Keratinocyte (primary cell): Measurements from ENCODE around the gene CGAS. TPM values are rescaled to one million over a fixed set of nuclear protein-coding genes. Genes with fewer than 3 reads are reported as not detected.
"Not testable (repeated sequence)": the region's sequence is repeated elsewhere in the genome, so short reads cannot be mapped to it uniquely, and the experiment has no call there.

Source experiments
- DNase-seq: peaks from one replicate; pipeline ENCODE4 v3.0.0-alpha.2; 2011; ENCODE audit warnings: low read depth, missing footprints, low spot score
- FAIRE-seq: peaks from 2 replicates; lab custom pipeline; 2011; peaks lifted over from hg19 to GRCh38; lab: Jason Lieb, UNC
- H2AFZ ChIP-seq: 2 replicates; pipeline ENCODE4 v1.6.0; 2012; ENCODE audit warnings: low read length, control low read depth, inconsistent platforms; ENCODE audit not compliant: control insufficient read depth
- H3K27ac ChIP-seq: 2 replicates; pipeline ENCODE4 v1.5.1; 2011; ENCODE audit warnings: low read length; ENCODE audit not compliant: control insufficient read depth, insufficient read depth
- H3K27me3 ChIP-seq: 3 replicates; pipeline ENCODE4 v1.6.0; 2011; ENCODE audit warnings: low read length; ENCODE audit not compliant: control insufficient read depth, insufficient read depth; ENCODE audit errors: extremely low read depth
- H3K36me3 ChIP-seq, 2 experiments: 2 replicates in 1 of 2; 3 replicates in 1 of 2; pipeline ENCODE4 v1.5.1; 2011; ENCODE audit warnings: low read length in 2 of 2, mild to moderate bottlenecking in 1 of 2; ENCODE audit not compliant: control insufficient read depth in 2 of 2, insufficient read depth in 2 of 2; ENCODE audit errors: extremely low read depth in 1 of 2
- H3K4me1 ChIP-seq: 3 replicates; pipeline ENCODE4 v1.5.1; 2011; ENCODE audit warnings: low read length; ENCODE audit not compliant: control insufficient read depth, insufficient read depth; ENCODE audit errors: extremely low read depth
- H3K4me2 ChIP-seq: 3 replicates; pipeline ENCODE4 v1.6.0; 2011; ENCODE audit warnings: low read depth, low read length; ENCODE audit not compliant: control insufficient read depth, insufficient read depth; ENCODE audit errors: extremely low read depth
- H3K4me3 ChIP-seq, 3 experiments: fragments of 200-600 bp in 1 of 3; sonication (generic) in 1 of 3; 2 replicates in 2 of 3; 3 replicates in 1 of 3; pipeline ENCODE4 v1.5.1; 2011 to 2016; ENCODE audit warnings: low read length in 3 of 3, mild to moderate bottlenecking in 3 of 3, control low read depth in 2 of 3, inconsistent platforms in 1 of 3, low read depth in 1 of 3, mixed read lengths in 1 of 3, mixed run types in 1 of 3, moderate library complexity in 1 of 3; ENCODE audit not compliant: control insufficient read depth in 2 of 3, insufficient read depth in 2 of 3; ENCODE audit errors: extremely low read depth in 1 of 3
- H3K79me2 ChIP-seq: 2 replicates; pipeline ENCODE4 v1.6.0; 2012; ENCODE audit warnings: low read length; ENCODE audit not compliant: control insufficient read depth, insufficient read depth
- H3K9ac ChIP-seq: 3 replicates; pipeline ENCODE4 v1.6.0; 2011; ENCODE audit warnings: low read length; ENCODE audit not compliant: control insufficient read depth, insufficient read depth; ENCODE audit errors: extremely low read depth
- H3K9me1 ChIP-seq: 3 replicates; pipeline ENCODE4 v1.6.0; 2011; ENCODE audit warnings: low read length; ENCODE audit not compliant: control insufficient read depth, insufficient read depth; ENCODE audit errors: extremely low read depth
- H3K9me3 ChIP-seq: 2 replicates; pipeline ENCODE4 v1.5.1; 2012; ENCODE audit warnings: low read depth, low read length; ENCODE audit not compliant: control insufficient read depth
- H4K20me1 ChIP-seq: 3 replicates; pipeline ENCODE4 v1.6.0; 2011; ENCODE audit warnings: low read length; ENCODE audit not compliant: control insufficient read depth, insufficient read depth; ENCODE audit errors: extremely low read depth
- EZH2 ChIP-seq: IDR thresholded peaks from one replicate; pipeline ENCODE4 v1.6.1; 2012; ENCODE audit warnings: inconsistent platforms, mild to moderate bottlenecking, low read length, moderate library complexity
- dilution Hi-C: fragments of 300-500 bp; cut with MboI; formaldehyde crosslinking; loops from one replicate; pipeline ENCODE4 v1.7.0; 2020; ENCODE audit warnings: low sequenced_read_pairs; ENCODE audit not compliant: extremely low pct_ligation_motif_present
- polyA plus RNA-seq, 5 experiments: library from polyadenylated mRNA; depleted of rRNA in 3 of 5; stranded (reverse) in 3 of 5; stranded (forward) in 1 of 5; unstranded in 1 of 5; fragments of >200 nt; gene quantifications; 1 replicate in 1 of 5; 2 replicates in 3 of 5; 3 replicates in 1 of 5; pipeline versions ENCODE4 v1.2.1 to v1.2.3, GENCODE V29; 2011 to 2012; ENCODE audit warnings: missing spikeins in 2 of 5, low read depth in 1 of 5, low replicate concordance in 1 of 5
- TF ChIP-seq, protein P1 (sequence below), 3 experiments: IDR thresholded peaks in 1 of 3; conservative IDR thresholded peaks in 1 of 3; optimal IDR thresholded peaks in 1 of 3; 2 replicates in 2 of 3; 3 replicates in 1 of 3; pipeline versions ENCODE3 to v1.5.1; 2011; ENCODE audit warnings: low read length in 3 of 3, mild to moderate bottlenecking in 3 of 3, moderate library complexity in 2 of 3, control low read depth in 1 of 3, inconsistent platforms in 1 of 3; ENCODE audit not compliant: insufficient read depth in 2 of 3; ENCODE audit errors: extremely low read depth in 1 of 3

The CGAS gene
- polyA plus RNA-seq, 1 donor (not counting 4 experiments of a cell fraction or from before 2014, with no cell fraction given) = 1.1 TPM

DNA sequence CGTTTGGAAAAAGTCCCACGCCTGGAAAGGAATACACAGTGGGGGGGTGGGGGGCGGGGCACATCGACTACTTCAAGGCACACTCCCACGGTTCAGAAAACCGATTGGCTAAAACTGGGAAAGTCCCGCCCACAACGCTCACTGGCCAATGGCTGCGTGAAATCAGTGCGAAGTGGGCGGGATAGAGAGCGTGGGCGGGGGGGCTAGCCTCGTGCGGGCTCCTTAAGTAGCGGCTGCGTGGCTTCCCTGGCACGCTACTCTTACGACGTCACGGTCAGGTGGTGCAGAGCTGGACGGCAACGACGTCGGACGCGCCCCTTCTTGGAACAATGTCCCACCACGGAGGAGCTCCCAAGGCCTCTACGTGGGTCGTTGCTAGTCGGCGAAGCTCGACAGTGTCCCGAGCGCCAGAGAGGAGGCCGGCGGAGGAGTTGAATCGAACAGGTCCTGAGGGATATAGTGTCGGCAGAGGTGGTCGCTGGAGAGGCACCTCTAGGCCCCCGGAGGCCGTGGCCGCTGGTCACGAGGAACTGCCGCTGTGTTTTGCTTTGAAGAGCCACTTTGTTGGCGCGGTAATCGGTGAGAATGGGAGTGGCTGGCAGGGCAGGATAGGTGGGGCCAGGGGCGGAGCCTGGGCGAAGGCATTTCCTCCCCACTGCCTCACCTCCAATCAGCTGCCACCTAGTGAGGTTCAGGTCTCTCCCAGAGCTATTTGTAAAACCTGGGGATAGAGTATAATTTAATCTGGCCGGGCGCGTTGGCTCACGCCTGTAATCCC, 57.3 kb downstream of the CGAS start, which contains the start of gene DDX43:
Gene DDX43 (plus strand): TSS at position 252 of the 778 bp plus-strand sequence. CDS start 78 bp downstream, at position 330.
- TF ChIP-seq, protein P1, sequence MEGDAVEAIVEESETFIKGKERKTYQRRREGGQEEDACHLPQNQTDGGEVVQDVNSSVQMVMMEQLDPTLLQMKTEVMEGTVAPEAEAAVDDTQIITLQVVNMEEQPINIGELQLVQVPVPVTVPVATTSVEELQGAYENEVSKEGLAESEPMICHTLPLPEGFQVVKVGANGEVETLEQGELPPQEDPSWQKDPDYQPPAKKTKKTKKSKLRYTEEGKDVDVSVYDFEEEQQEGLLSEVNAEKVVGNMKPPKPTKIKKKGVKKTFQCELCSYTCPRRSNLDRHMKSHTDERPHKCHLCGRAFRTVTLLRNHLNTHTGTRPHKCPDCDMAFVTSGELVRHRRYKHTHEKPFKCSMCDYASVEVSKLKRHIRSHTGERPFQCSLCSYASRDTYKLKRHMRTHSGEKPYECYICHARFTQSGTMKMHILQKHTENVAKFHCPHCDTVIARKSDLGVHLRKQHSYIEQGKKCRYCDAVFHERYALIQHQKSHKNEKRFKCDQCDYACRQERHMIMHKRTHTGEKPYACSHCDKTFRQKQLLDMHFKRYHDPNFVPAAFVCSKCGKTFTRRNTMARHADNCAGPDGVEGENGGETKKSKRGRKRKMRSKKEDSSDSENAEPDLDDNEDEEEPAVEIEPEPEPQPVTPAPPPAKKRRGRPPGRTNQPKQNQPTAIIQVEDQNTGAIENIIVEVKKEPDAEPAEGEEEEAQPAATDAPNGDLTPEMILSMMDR (optimal IDR thresholded peaks at IDR 0.05 in 1 of 3, IDR thresholded peaks at IDR 0.05 in 1 of 3, conservative IDR thresholded peaks at IDR 0.05 in 1 of 3; ENCODE audit: extremely low read depth in 1 of 3, insufficient read depth in 2 of 3, low read length in 3 of 3) = no peak
- no peak for TF ChIP-seq EZH2
- dilution Hi-C loops = no loop called here
- Histone ChIP-seq H3K9ac (peak within 1 kb of the TSS; percentile 15), H3K4me2 (no peak within 1 kb of the TSS), H3K9me1 (no peaks in the 10 kb centered on the region), H3K79me2 (no peaks in the 10 kb centered on the region), H3K9me3 (no peaks in the 10 kb centered on the region), H3K4me1 (no peaks in the 10 kb centered on the region), H4K20me1 (no peaks in the 10 kb centered on the region), H3K27me3 (no peaks in the 10 kb centered on the region), H2AFZ (no peak within 1 kb of the TSS), H3K27ac (peak within 1 kb of the TSS; percentile 31), H3K4me3 (peak within 1 kb of the TSS in 2 of 3 experiments; percentile 24 to 34), H3K36me3 (no peaks in the 10 kb centered on the region)
- DNase-seq (no peak), FAIRE-seq (no peak)

GRCh38 chr6:73393278-73393677, 58.8 kb downstream of the CGAS start:
- Histone ChIP-seq H3K4me1 (peaks cover 4% of the 10 kb centered on the region), H3K9me1 (no peaks in the 10 kb centered on the region), H3K36me3 (no peaks in the 10 kb centered on the region), H3K4me3 (no peak overlapping the region), H3K9me3 (no peaks in the 10 kb centered on the region), H3K4me2 (no peak overlapping the region), H3K9ac (no peak overlapping the region), H3K27me3 (no peaks in the 10 kb centered on the region), H3K79me2 (no peaks in the 10 kb centered on the region), H2AFZ (no peak overlapping the region), H3K27ac (no peak overlapping the region), H4K20me1 (no peaks in the 10 kb centered on the region)
- no peak for FAIRE-seq
- TF ChIP-seq, protein P1 (optimal IDR thresholded peaks at IDR 0.05 in 1 of 3, IDR thresholded peaks at IDR 0.05 in 1 of 3, conservative IDR thresholded peaks at IDR 0.05 in 1 of 3; ENCODE audit: extremely low read depth in 1 of 3, insufficient read depth in 2 of 3, low read length in 3 of 3) = no peak
- TF ChIP-seq EZH2 = no peak
- no peak for DNase-seq
- dilution Hi-C loops = no loop called here

- DNase-seq, FAIRE-seq, H2AFZ ChIP-seq, H4K20me1 ChIP-seq, H3K79me2 ChIP-seq, H3K9ac ChIP-seq, H3K4me2 ChIP-seq, H3K4me1 ChIP-seq, H3K4me3 ChIP-seq, dilution Hi-C loops, H3K27ac ChIP-seq, H3K36me3 ChIP-seq, H3K27me3 ChIP-seq, H3K9me1 ChIP-seq, H3K9me3 ChIP-seq: not testable (repeated sequence)
Observed at GRCh38 chr6:73392188-73392587, 59.9 kb downstream of the CGAS start.
